GDM1 (cell line): ENCODE data around the gene RXRG.

Source experiments
- DNase-seq: peaks from one replicate; lab custom pipeline; 2025; lab: John Stamatoyannopoulos, UW

Gene RXRG

GRCh38 chr1:165449131-165449530 is 4.2 kb upstream of the RXRG start:
- DNase-seq: no peak

- DNase-seq: no peak
These were observed 462 bp upstream of the RXRG start for GRCh38 chr1:165445388-165445787.

GRCh38 chr1:165443539-165444311 is 1.2 kb downstream of the RXRG start:
- no peak for DNase-seq

- DNase-seq: no peak
These were observed 2.3 kb downstream of the RXRG start for GRCh38 chr1:165442653-165443052.

GRCh38 chr1:165442053-165442452 is 2.9 kb downstream of the RXRG start:
- DNase-seq: no peak

GRCh38 chr1:165441166-165441880 is 3.6 kb downstream of the RXRG start:
- DNase-seq: no peak

- no peak for DNase-seq
These were observed 5.6 kb downstream of the RXRG start for GRCh38 chr1:165439330-165439729.

- DNase-seq: no peak
These were observed 7.9 kb downstream of the RXRG start for GRCh38 chr1:165436994-165437393.

- no peak for DNase-seq
These were observed 9.1 kb downstream of the RXRG start for GRCh38 chr1:165435801-165436200.

GRCh38 chr1:165434281-165434680 is 10.6 kb downstream of the RXRG start:
- DNase-seq: no peak

GRCh38 chr1:165431079-165431478 is 13.8 kb downstream of the RXRG start:
- no peak for DNase-seq

- DNase-seq: no peak
These were observed 18.2 kb downstream of the RXRG start for GRCh38 chr1:165426745-165427144.

GRCh38 chr1:165425621-165426020 is 19.3 kb downstream of the RXRG start:
- no peak for DNase-seq

GRCh38 chr1:165424454-165425216 is 20.3 kb downstream of the RXRG start:
- no peak for DNase-seq

- DNase-seq: no peak
These were observed 21.8 kb downstream of the RXRG start for GRCh38 chr1:165423136-165423535.

GRCh38 chr1:165420655-165421054 is 24.3 kb downstream of the RXRG start:
- no peak for DNase-seq

GRCh38 chr1:165419839-165420238 is 25.1 kb downstream of the RXRG start:
- no peak for DNase-seq

- no peak for DNase-seq
These were observed 26.7 kb downstream of the RXRG start for GRCh38 chr1:165418195-165418594.

GRCh38 chr1:165416876-165417275 is 28.1 kb downstream of the RXRG start:
- DNase-seq: no peak

- no peak for DNase-seq
These were observed 29.9 kb downstream of the RXRG start for GRCh38 chr1:165415068-165415467.

- no peak for DNase-seq
These were observed 30.3 kb downstream of the RXRG start for GRCh38 chr1:165414620-165415019.

- no peak for DNase-seq
These were observed 33.5 kb downstream of the RXRG start for GRCh38 chr1:165411396-165411795.
